ENCODE data around the gene HAUS5. TPM values are rescaled to one million over a fixed set of nuclear protein-coding genes. Genes with fewer than 3 reads are reported as not detected.

Gene HAUS5
- total RNA-seq, 1 donor from 2014 or later: 36.1 TPM

DNA sequence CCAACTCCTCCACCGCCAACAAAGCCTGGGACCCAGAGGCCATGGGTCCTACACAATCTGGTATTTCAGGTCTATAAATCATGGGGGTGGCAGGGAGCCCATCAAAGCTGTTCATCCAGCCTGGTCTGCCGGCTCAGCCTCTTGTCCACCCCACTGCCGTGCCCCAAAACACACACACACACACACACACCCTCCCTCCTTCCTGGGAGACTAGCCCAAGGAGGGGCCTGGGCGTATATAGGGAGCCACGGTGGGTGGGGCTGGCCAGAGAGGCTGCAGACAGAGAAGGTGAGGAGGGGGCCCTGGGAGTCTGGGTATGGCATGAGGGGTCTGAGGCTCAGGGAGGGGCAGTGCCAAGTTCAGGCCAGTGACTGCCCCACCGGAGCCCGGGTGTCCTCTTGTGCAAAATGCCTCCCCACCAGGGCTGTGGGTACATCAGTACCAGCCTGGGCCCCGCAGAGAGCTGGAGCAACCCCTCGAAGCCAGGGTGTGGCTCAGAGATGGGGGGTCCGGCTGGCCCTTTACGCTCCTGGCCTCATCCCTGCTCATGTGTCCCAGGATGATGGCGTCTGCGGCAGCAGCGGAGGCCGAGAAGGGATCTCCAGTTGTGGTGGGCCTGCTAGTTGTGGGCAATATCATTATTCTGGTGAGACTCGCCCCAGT lies 53.8 kb downstream of the HAUS5 start, which contains the start of gene UPK1A:
UPK1A (plus strand) TSS at position 267 of the 663 bp plus-strand sequence; CDS start at position 563, 296 bp downstream.
- Mint-ChIP-seq H3K9me3 (no peaks in the 10 kb centered on the region), H3K27ac (no peak within 1 kb of the TSS), H3K36me3 (ENCODE audit: low read depth) (no peaks in the 10 kb centered on the region), H3K27me3 (peaks cover 15% of the 10 kb centered on the region), H3K4me1 (no peaks in the 10 kb centered on the region), H3K4me3 (no peak within 1 kb of the TSS)
- DNase-seq: no peak
- POLR2A ChIA-PET: no interaction called here
- CTCF ChIA-PET: no interaction called here
- ATAC-seq (ENCODE audit: low read depth): no peak
- intact Hi-C loops (cut with micrococcal nuclease): no loop called here
- TF ChIP-seq, protein P1, sequence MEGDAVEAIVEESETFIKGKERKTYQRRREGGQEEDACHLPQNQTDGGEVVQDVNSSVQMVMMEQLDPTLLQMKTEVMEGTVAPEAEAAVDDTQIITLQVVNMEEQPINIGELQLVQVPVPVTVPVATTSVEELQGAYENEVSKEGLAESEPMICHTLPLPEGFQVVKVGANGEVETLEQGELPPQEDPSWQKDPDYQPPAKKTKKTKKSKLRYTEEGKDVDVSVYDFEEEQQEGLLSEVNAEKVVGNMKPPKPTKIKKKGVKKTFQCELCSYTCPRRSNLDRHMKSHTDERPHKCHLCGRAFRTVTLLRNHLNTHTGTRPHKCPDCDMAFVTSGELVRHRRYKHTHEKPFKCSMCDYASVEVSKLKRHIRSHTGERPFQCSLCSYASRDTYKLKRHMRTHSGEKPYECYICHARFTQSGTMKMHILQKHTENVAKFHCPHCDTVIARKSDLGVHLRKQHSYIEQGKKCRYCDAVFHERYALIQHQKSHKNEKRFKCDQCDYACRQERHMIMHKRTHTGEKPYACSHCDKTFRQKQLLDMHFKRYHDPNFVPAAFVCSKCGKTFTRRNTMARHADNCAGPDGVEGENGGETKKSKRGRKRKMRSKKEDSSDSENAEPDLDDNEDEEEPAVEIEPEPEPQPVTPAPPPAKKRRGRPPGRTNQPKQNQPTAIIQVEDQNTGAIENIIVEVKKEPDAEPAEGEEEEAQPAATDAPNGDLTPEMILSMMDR (IDR thresholded peaks at IDR 0.05): no peak

DNA sequence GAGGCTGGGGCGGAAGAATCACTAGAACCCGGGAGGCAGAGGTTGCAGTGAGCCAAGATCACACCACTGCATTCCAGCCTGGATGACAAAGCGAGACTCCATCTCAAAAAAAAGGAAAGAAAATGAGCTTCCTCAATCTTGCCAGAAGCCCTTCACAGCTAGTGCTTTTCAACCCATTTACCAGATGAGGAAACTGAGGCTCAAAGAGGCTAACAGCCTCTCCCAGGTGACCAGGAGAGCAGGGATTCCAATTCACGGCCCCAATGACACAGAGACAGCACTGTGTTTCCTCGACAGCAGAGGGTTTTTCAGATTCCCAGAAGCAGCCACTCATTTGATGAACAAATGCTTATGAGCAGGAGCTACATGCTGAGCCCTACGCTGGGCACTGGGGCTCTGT lies 57.0 kb downstream of the HAUS5 start:
- POLR2A ChIA-PET: no interaction called here
- H3K4me1 Mint-ChIP-seq: peaks cover 8% of the 10 kb centered on the region
- DNase-seq: no peak
- no peaks in the 10 kb centered on the region for H3K9me3 Mint-ChIP-seq
- H3K27ac Mint-ChIP-seq: no peak overlapping the region
- CTCF ChIA-PET: no interaction called here
- TF ChIP-seq, protein P1 (IDR thresholded peaks at IDR 0.05): no peak
- peaks cover 30% of the 10 kb centered on the region for H3K27me3 Mint-ChIP-seq
- no peak overlapping the region for H3K4me3 Mint-ChIP-seq
- H3K36me3 Mint-ChIP-seq (ENCODE audit: low read depth): no peaks in the 10 kb centered on the region
- intact Hi-C loops (cut with micrococcal nuclease): no loop called here
- no peak for ATAC-seq (ENCODE audit: low read depth)

DNA sequence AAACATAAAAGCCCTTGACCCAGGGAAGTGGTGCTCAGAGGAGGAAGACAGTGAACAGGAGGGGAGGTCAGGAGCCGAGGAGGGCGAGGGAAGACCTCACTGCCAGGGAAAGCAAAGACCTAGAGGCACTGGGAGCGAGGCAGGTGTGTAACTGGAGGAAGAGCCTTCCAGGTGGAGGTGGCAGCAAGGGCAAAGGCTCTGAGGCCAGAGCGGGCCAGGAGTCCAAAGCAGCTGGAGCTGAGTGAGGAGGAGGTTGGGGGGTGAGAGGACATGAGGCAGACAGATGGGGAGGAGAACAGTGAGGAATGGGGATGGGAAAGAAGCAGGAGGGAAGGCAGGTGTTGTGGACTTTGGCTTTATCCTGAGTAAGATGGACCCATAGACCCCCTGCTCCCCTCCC lies 57.4 kb downstream of the HAUS5 start:
- ChIA-PET POLR2A (no interaction called here), CTCF (no interaction called here)
- Mint-ChIP-seq H3K27me3 (peaks cover 31% of the 10 kb centered on the region), H3K36me3 (ENCODE audit: low read depth) (no peaks in the 10 kb centered on the region), H3K9me3 (no peaks in the 10 kb centered on the region), H3K27ac (no peak overlapping the region), H3K4me1 (peaks cover 8% of the 10 kb centered on the region), H3K4me3 (no peak overlapping the region)
- no peak for DNase-seq
- intact Hi-C loops (cut with micrococcal nuclease): no loop called here
- TF ChIP-seq, protein P1 (IDR thresholded peaks at IDR 0.05): no peak
- ATAC-seq (ENCODE audit: low read depth): no peak

DNA sequence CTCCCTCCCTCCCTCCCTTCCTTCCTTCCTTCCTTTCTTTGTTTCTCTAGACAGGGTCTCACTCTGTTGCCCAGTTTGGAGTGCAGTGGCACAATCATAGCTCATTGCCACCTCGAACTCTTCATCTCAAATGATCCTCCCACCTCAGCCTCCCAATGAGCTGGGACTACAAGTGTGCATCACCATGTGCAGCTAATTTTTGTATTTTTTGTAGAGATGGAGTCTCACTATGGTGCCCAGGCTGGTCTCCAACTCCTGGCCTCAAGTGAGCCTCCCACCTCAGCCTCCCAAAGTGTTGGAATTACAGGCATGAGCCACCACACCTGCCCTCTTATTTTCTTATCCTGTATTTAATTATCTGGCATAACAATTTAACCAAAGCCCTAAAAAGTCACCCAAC lies 58.2 kb downstream of the HAUS5 start:
- DNase-seq (no peak), ATAC-seq (ENCODE audit: low read depth) (no peak)
- Mint-ChIP-seq H3K36me3 (ENCODE audit: low read depth) (no peaks in the 10 kb centered on the region), H3K27ac (no peak overlapping the region), H3K4me3 (no peak overlapping the region), H3K4me1 (peaks cover 8% of the 10 kb centered on the region), H3K27me3 (peaks cover 33% of the 10 kb centered on the region), H3K9me3 (no peaks in the 10 kb centered on the region)
- CTCF ChIA-PET: no interaction called here
- intact Hi-C loops (cut with micrococcal nuclease): no loop called here
- TF ChIP-seq, protein P1 (IDR thresholded peaks at IDR 0.05): no peak
- POLR2A ChIA-PET: interaction anchor here (0.7 kb wide), 2 partner anchors 16 to 67 kb away, joined by 3 to 5 read pairs; no protein-coding TSS in a partner anchor

DNA sequence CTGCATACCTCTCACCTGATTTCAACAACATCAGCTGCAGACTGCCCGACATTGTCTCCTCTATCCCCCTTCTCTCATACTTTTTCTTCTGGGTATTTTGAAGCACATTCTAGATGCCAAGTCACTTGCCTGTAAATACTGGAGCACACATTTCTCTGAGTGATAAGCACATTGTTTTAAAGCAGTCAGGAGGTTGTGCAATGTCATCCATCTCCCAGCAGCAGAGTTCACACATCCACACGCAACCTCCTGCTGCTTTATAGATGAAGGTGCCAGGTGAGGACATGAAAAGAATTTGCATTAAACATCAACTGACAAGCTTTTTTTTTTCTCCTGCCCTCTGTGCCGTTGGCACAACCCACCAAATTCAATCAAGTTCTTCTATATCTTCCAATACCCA lies 59.3 kb downstream of the HAUS5 start:
- TF ChIP-seq, protein P1 (IDR thresholded peaks at IDR 0.05): no peak
- H3K27ac Mint-ChIP-seq: no peak overlapping the region
- H3K4me3 Mint-ChIP-seq: no peak overlapping the region
- POLR2A ChIA-PET: no interaction called here
- peaks cover 8% of the 10 kb centered on the region for H3K4me1 Mint-ChIP-seq
- no peaks in the 10 kb centered on the region for H3K36me3 Mint-ChIP-seq (ENCODE audit: low read depth)
- no peak for ATAC-seq (ENCODE audit: low read depth)
- peaks cover 41% of the 10 kb centered on the region for H3K27me3 Mint-ChIP-seq
- CTCF ChIA-PET: no interaction called here
- no peaks in the 10 kb centered on the region for H3K9me3 Mint-ChIP-seq
- intact Hi-C loops (cut with micrococcal nuclease): no loop called here
- no peak for DNase-seq

All from activated B cell treated with CpG ODN at 0.5 μM for 24 hours (primary cell).